NCI-H2227 treated with DMSO at 0.1 percent for 48 hours (cell line): ENCODE results near the gene SELENOS.
"Not testable (repeated sequence)": the region's sequence is repeated elsewhere in the genome, so short reads cannot be mapped to it uniquely, and the experiment has no call there.

Source experiments
- DNase-seq: peaks from one replicate; lab custom pipeline; 2025; lab: John Stamatoyannopoulos, UW

The SELENOS gene

DNA sequence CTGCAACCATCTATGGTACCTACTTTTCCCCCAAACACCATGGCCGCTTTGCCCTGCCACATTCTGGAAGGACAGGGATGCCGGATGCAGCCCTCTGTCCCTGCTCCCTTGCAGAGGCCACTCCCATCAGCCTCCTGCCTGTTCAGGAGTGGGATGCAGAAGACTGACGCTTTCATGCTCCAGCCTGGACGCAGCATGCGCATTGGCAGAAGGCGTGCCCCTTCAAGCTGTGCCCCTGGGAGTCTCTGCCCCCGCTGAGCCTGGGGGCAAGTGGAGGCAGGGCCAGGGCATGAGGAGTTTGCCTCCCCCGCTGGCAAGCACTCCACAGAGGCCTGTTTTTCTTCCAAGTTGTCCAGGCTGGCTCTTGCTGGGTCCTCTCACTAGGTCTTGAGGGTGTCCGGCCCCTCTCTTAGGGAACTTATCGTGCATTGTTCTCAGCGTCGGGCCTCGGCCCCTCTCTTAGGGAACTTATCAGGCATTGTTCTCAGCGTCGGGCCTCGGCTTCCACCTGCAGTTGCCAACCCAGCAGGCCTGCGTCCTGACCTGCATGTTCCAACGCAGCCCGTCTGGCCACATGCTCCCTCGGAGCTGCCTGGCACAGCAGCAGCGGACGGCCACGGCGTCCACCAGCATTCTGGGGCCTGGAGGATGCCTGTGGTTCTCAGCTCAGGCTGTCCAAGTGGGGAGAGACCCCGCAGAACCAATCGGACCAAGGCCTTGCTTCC lies 32.3 kb upstream of the SELENOS start:
- DNase-seq = no peak

- DNase-seq = no peak
Measured at GRCh38 chr15:101308604-101309435, 31.5 kb upstream of the SELENOS start.

DNA sequence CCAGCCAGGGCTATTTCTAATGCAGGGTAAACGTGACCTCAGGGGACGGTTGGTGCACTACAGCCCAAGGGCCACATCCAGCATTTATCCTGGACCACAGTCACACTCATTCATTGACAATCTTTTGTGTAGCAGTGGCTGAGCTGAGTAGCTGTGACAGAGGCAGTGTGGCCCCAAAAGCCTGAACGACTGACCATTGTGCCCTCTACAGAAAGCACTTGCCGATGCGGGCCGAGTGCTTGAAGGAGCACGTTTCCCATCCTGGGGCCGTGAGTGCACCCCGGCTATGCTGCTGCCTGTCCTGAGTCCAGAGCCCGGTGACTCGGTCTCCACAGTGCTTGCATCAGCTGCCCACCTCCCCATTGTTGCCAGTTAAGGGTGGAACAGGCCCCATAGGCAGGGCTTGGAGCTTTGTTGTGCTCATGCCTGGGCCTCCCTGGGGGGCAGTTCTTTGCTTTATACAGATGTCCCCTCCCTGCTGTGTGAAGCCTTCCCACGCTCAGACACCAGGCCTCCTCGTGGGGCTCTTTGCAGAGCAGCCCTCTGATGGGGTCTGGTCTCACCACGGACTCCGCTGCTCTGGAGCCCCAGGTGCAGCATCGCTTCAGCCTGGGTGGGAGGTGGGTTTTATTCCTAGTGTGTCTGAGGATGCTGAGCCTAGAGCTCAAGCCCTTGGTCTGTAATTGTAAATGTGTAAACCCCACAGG lies 30.8 kb upstream of the SELENOS start:
- DNase-seq = no peak

- no peak for DNase-seq
Measured at GRCh38 chr15:101307048-101307896, 30.0 kb upstream of the SELENOS start.

- no peak for DNase-seq
Measured at GRCh38 chr15:101306341-101307047, 29.2 kb upstream of the SELENOS start.

DNA sequence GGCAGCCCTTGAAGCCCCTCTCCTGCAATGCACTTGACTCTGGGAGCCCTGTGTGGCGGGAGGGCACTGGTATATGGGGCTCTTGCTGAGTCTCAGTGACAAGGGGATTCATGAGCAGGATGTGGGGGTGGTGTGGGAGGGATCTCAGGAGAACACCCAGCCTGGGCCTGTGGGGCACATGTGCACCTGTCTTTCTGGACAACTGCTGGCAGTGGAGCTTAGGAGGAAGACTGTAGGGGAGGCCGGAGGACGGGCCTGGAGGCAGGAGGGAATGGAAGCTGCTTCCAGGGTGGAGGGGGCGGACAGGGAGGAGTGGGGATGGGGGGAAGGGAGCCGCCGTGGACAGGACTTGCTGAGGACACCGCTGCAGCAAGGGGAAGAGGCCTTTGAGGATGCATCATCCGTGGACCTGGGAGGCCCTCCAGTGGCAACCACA lies 28.6 kb upstream of the SELENOS start:
- no peak for DNase-seq

- DNase-seq = no peak
Measured at GRCh38 chr15:101303408-101303807, 26.1 kb upstream of the SELENOS start.

GRCh38 chr15:101296418-101297405 lies 19.4 kb upstream of the SELENOS start:
- DNase-seq = no peak

DNA sequence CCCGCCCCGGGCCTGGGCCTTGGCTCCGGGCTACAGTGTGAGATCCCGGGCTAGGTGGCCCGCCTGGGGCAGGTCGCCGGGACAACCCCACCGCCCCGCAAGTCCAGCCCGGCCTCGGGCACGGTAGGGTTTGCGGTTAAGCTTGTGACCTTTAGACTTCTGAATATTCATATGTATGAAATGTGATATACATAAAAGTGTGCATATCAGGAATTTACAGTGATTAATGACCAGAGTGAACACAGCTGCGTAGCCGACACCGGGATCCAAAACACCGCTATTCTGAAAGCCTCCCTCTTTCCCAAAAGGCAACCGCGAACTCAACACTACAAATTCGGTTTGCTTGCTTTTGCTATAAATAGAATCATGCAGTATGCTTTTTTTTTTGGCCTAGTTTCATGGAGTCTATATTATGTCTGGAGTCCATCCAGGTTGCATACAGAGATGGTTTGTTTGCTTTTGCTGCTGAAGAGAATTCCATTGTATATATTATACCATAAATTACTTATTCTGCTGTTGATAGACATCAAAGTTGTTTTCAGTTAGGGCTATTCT lies 18.4 kb upstream of the SELENOS start:
- DNase-seq = no peak

DNA sequence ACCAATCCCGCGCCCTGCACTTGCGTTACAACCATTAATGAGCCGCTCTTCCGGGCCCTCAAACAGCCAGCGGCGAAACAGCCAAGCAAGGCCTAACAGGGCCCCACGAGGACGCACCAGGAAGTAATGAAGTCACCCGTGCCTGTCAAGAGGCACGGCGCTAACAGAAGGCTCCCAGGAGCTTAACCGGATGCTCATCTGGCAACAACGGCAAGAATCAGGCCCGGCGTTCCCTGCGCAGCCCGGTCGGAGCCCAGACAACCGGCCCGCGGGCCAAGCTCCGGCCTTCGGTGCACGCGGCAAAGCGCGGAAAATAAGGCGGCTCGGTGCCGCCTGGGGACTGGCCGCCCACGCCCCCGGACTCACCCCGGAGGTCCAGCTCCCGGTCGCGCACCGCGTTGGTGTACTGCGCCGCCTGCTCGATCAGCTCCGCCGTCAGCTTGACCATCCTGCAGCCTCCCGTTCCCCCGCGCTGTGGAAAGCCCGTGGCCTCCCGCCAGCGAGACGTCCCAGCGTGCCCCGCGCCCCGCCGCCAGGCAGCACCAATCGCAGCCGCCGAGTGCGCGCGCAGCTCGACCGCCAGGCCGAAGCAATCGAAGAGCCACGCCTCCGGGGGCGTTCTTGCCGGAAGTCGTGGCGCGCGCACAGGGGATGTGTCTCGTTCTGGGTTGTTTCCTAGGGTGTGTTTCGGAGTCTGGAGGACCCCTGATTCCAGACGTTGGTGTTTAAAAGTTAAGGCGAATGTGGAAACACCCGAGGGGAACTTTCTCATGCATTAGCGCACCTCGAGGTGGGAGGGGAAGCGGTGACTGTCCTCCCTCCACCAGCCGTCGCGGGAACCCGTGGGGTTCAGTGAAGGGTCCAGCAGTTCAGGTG lies 17.7 kb upstream of the SELENOS start, which contains the start of gene SNRPA1:
Gene SNRPA1 (minus strand): TSS at position 518 of the 876 bp plus-strand sequence. CDS start 70 bp downstream, at position 448.
- DNase-seq = peak; percentile 79

GRCh38 chr15:101293122-101293521 lies 15.8 kb upstream of the SELENOS start:
- DNase-seq = no peak

- DNase-seq = peak; percentile 8
Measured at GRCh38 chr15:101288905-101289513, 11.7 kb upstream of the SELENOS start.

DNA sequence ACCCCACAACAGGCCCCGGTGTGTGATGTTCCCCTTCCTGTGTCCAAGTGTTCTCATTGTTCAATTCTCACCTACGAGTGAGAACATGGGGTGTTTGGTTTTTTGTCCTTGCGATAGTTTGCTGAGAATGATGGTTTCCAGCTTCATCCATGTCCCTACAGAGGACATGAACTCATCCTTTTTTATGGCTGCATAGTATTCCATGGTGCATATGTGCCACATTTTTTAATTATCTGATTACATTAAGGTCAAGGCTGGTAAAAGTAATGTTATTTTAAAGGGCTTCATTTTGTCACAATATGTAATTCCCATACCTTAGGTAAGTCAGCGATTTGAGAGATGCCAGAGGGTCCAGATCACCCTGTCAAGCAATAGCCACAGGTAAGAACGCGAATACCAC lies 10.1 kb upstream of the SELENOS start:
- not testable (repeated sequence) for DNase-seq

GRCh38 chr15:101286471-101287114 lies 9.3 kb upstream of the SELENOS start:
- DNase-seq = no peak

DNA sequence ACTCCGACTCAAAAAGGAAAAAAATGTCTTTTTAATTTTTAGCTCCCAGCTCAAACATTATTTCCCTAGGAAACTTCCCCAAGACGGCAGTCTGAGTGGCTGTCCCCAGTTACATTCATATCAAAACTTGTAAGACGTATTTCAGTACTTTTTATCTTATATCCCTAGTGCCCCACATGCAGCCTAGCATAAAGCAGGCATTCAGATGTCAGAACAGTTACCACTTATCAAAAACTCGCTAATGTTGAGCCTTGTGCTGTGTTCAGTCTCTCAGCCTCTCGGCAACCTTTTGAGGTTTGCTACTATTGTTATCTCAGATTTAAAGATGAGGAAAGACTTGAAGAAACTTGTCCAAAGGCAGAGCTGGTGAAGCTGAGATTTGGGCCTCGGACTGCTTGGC lies 6.6 kb upstream of the SELENOS start:
- DNase-seq = no peak

- DNase-seq = no peak
Measured at GRCh38 chr15:101280007-101280406, 2.7 kb upstream of the SELENOS start.

- no peak for DNase-seq
Measured at GRCh38 chr15:101277943-101278564, 769 bp upstream of the SELENOS start.
